Thyroid gland (tissue), 4 donors: Measurements from ENCODE around the gene HOXA2.

Source experiments
- CTCF ChIP-seq, 6 experiments: fragments of 200-600 bp in 3 of 6; fragments of 450-650 bp in 3 of 6; sonication (generic) in 3 of 6; IDR thresholded peaks; one replicate each; pipeline ENCODE4 v1.5.1; 2016 to 2019; ENCODE audit warnings: antibody characterized with exemption in 6 of 6, mild to moderate bottlenecking in 2 of 6, inconsistent platforms in 1 of 6, moderate library complexity in 1 of 6
- POLR2A ChIP-seq, 2 donors: fragments of 450-650 bp; IDR thresholded peaks; one replicate each; pipeline ENCODE4 v1.6.1; 2017; ENCODE audit warnings: antibody characterized with exemption in 2 of 2, mild to moderate bottlenecking in 2 of 2, moderate library complexity in 1 of 2

GRCh38 chr7:27073076-27073475 is 29.4 kb downstream of the HOXA2 start:
- TF ChIP-seq CTCF (IDR thresholded peaks at IDR 0.05) (no peak), POLR2A (IDR thresholded peaks at IDR 0.05) (no peak)
